GM21390 (cell line): ENCODE measurements around the gene DPF3.

Experiments
- ATAC-seq: cut with Tn5 transposase; IDR thresholded peaks from one replicate; pipeline ENCODE4 v1.9.1; 2021; ENCODE audit not compliant: unreplicated experiment

Gene DPF3

GRCh38 chr14:72845196-72845595 is 48.7 kb downstream of the DPF3 start:
- no peak for ATAC-seq

DNA sequence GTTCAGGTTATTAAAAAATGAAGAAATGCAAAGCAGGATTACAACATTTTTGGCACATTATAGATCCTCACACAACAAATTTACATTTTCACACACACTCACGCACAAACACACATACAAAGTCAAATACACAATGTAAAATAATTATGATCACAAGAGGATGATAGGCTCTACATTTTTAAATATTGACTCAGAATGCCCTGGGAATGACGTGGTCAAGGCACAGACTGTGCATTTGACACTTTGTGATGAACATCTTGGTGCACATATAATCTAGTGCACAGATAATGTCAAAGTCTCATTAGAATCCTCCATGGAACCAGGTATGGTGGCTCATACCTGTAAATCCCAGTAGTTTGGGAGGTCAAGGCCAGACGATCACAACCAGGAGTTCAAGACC is 49.4 kb downstream of the DPF3 start:
- ATAC-seq, result no peak

DNA sequence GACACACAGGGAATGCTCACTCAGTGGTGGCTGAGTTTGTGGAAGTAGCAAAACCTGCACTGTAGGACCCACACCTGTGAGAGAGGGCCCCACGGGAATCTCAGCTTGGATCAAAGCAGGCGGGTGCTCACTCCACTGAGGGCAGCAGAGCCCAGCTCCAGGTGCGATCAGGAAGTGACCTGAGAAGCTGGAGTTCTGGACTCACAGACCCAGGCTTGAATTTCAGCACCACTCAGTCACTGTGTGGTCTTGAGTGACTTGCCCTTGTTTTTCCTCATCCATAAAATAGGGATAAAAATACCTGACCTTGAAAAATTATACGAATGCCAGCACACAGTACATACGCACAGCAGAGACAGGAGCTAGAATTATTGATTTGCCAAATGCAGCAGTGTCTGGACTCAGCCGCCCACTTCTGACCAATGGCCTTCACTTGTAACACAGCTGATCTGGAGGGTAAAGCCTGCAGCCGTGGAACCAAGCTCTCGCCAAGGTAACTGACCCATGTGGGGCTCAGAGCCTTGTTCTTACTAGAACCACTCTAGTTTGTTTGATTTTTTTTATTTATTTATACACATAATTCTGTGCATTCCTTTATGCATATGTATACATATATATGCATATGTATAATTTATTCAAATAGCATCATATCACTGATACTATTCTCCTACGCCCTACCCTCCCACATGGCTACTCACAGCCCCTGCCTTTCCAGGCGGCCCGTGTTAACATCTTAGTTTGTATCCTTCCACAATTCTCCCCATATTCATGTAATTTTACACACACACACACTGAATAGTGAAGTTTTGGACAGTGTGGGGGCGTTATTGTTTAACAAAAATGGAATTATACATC is 53.9 kb downstream of the DPF3 start:
- ATAC-seq, result no peak

- ATAC-seq, result no peak
These were observed 54.5 kb downstream of the DPF3 start for GRCh38 chr14:72839351-72839750.

- no peak for ATAC-seq
These were observed 57.8 kb downstream of the DPF3 start for GRCh38 chr14:72836085-72836484.

- no peak for ATAC-seq
These were observed 60.7 kb downstream of the DPF3 start for GRCh38 chr14:72833174-72833573.

GRCh38 chr14:72830786-72831594 is 62.9 kb downstream of the DPF3 start:
- no peak for ATAC-seq

DNA sequence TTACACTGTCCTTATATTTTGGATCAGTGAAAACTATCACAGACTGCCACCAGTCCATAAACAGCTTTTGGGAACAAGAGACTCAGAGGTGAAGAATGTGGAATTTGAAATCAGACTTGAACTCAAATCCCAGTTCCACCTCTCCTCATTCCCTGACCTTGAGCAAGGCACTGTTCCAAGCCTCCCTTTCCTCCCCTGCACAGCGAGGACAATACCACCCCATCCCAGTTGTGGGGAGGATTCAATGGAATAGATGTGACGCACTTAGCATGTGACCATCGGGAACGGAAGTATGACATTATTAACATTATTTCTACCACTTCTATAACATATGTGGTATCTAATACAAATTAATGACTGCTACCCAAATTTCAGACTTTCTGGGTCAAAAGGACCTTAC is 63.5 kb downstream of the DPF3 start:
- ATAC-seq, result no peak

- ATAC-seq, result no peak
These were observed 65.3 kb downstream of the DPF3 start for GRCh38 chr14:72828604-72829003.

- no peak for ATAC-seq
These were observed 67.9 kb downstream of the DPF3 start for GRCh38 chr14:72826039-72826438.

DNA sequence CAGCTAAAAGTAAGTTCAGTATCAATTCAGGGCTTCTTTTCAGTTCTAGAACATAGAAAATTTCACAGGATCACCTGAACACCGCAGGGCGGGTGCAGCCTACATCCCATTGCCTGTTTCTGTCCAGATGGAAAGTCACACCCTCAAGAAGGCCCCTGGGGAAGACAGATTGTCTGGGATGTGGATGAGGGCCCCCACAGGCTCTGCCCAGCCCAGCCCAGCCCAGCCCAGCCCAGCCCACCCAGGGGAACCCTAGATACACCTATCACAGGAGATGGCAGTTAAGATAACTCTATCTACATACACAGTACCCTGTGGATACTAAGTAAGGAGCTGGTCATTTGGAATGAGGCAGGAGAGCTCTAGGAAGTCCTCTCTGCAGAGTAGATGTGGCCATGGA is 68.4 kb downstream of the DPF3 start:
- ATAC-seq, result no peak

DNA sequence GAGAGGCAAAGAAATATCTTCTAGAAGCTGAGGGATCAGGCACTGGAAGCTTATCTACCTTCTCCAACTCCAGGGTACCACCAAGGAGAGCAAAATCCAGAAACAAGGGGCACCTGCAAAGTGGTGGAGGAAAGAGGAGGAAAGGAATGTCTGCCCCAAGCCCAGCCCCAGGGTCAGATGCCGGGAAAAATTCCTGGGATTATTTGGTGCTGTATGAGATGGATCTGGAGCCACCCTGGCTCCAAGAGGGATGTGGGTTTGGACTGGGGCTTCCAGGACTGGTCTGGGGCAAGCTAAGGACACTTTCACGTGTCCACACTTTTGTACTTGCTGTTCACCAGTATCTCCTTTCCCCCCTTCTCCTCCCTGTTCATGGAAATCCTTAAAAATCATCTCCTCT is 69.8 kb downstream of the DPF3 start:
- ATAC-seq, result no peak

GRCh38 chr14:72822946-72823611 is 70.8 kb downstream of the DPF3 start:
- no peak for ATAC-seq

- ATAC-seq, result no peak
These were observed 74.9 kb downstream of the DPF3 start for GRCh38 chr14:72818998-72819397.

DNA sequence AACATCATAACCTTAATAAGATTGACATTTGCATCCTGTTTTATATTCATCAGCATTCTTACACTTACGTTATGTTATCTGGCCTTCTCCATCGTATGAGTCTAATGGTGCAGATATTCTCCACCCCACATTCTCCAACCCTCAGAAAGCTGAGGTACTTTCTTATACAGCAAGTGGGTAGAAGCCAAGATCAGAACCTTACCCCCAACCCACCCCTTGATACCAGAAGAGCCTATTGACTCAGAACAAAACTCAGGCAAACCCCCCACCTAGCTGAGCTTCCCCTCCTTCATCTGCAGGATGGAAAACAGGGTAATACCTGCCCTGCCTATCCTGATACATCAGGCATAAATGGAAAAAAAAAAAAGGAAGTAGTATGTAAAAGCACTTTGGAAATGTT is 77.6 kb downstream of the DPF3 start:
- no peak for ATAC-seq

DNA sequence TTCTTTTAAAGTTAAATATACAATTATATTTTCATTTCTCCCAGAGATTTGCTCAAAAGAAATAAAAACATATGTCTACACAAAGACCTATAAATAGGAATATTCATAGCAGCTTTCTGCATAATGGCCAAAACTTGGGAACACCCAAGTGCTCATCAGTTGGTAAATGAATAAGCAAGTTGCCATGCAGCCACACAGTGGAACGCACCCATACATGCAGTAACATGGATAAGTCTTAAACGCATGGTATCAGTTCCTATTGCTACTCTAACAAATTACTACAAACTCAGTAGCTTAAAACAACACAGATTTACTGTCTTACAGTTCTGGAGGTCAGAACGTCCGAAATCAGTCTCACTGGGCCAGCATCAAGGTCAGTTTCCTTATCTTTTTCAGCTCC is 78.5 kb downstream of the DPF3 start:
- no peak for ATAC-seq

DNA sequence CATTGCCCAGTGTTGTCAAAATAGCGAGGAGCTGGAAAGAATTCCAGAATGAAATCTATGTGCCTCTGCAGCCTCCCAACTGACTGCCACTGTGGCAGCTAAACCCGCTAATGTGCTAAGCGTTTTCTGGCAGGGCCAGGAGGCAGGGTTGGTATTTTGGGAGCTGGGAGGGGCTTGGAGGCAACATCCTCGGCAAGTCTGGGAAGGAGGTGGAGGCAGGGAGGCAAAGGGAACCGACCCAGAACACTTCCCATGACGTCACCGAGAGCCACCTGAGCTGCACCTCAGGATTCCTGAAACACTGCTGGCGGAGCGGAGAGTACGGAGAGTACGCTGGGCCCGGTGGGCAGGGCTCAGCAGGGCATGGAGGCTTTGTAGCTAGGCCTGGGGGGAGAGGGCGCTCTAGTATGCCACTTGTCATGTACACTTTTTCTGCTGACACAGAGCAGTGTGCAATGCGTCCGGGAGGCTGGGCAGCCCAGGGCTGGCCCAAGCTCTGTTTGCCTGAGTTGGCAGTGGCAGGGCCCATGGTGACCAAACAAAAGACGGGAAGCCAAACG is 81.5 kb downstream of the DPF3 start:
- ATAC-seq, result no peak

DNA sequence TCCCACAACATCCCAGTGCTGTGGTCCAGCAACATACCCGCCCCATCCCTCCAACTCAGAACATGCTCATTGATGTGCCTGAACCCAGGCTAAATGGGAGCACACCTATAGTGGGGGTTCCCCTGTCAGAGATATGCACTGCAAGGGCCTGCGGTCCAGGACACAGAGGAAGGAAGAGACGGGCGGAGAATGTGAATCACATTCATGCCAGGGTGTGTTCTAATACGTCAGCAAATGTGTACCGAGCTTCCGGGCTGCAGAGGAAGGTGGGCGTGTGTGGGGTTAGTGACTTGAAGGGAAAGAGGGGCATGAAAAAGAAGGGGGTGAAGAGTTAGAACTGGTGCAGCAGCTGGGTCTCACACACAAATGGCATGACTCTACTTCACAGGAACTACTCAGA is 83.7 kb downstream of the DPF3 start:
- no peak for ATAC-seq

- ATAC-seq, result no peak
These were observed 84.8 kb downstream of the DPF3 start for GRCh38 chr14:72809063-72809462.

DNA sequence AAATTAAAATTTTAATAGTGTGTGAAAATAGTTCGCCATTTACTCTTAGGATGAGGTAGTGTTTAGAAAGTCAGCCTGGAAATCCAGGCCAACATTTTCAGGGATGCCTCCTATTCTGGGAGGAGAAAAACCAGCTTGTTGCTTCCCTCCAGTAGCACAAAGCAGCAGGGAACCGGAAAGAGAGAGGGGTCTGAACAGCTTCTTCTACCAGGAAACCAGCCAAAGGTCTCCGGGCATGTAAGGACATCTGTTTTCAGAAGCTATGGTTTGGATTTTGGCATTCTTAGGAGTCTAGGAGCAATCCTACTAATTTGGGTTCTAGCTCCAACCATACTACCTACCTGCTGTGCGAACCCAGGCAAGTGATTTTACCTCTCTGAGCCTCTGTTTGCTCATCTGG is 85.3 kb downstream of the DPF3 start:
- ATAC-seq, result no peak

- no peak for ATAC-seq
These were observed 91.3 kb downstream of the DPF3 start for GRCh38 chr14:72802588-72802946.
